IPS-NIHi7 (cell line): Measurements from ENCODE around the gene RABEP2.
"Not testable (repeated sequence)": the region's sequence is repeated elsewhere in the genome, so short reads cannot be mapped to it uniquely, and the experiment has no call there.

ENCODE experiments used
- DNase-seq: peaks from one replicate; pipeline ENCODE4 v3.0.0; 2012; ENCODE audit warnings: mixed read lengths; ENCODE audit errors: extremely low spot score

Gene RABEP2

DNA sequence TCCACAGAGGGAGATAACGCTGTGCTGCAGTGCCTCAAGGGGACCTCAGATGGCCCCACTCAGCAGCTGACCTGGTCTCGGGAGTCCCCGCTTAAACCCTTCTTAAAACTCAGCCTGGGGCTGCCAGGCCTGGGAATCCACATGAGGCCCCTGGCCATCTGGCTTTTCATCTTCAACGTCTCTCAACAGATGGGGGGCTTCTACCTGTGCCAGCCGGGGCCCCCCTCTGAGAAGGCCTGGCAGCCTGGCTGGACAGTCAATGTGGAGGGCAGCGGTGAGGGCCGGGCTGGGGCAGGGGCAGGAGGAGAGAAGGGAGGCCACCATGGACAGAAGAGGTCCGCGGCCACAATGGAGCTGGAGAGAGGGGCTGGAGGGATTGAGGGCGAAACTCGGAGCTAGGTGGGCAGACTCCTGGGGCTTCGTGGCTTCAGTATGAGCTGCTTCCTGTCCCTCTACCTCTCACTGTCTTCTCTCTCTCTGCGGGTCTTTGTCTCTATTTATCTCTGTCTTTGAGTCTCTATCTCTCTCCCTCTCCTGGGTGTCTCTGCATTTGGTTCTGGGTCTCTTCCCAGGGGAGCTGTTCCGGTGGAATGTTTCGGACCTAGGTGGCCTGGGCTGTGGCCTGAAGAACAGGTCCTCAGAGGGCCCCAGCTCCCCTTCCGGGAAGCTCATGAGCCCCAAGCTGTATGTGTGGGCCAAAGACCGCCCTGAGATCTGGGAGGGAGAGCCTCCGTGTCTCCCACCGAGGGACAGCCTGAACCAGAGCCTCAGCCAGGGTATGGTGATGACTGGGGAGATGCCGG is 7.5 kb upstream of the RABEP2 start:
- no peak for DNase-seq

GRCh38 chr16:28931801-28932225 is 6.8 kb upstream of the RABEP2 start, which contains the start of gene CD19:
Gene CD19, plus strand, starts transcription at chr16:28931971. Its CDS starts 30 bp downstream, at chr16:28932001.
- DNase-seq, result no peak

- DNase-seq, result no peak
Observed at GRCh38 chr16:28930652-28931051, 5.6 kb upstream of the RABEP2 start.

GRCh38 chr16:28930203-28930602 is 5.2 kb upstream of the RABEP2 start:
- DNase-seq, result no peak

- DNase-seq, result no peak
Observed at GRCh38 chr16:28927815-28928214, 2.8 kb upstream of the RABEP2 start.

- not testable (repeated sequence) for DNase-seq
Observed at GRCh38 chr16:28926284-28926683, 1.2 kb upstream of the RABEP2 start.

- DNase-seq, result peak; percentile 53
Observed at GRCh38 chr16:28925386-28926228, 569 bp upstream of the RABEP2 start.

- peak; percentile 96 for DNase-seq
Observed at GRCh38 chr16:28924399-28924761, 658 bp downstream of the RABEP2 start.

GRCh38 chr16:28923652-28924398 is 1.2 kb downstream of the RABEP2 start:
- no peak for DNase-seq

GRCh38 chr16:28923231-28923587 is 1.8 kb downstream of the RABEP2 start:
- no peak for DNase-seq

DNA sequence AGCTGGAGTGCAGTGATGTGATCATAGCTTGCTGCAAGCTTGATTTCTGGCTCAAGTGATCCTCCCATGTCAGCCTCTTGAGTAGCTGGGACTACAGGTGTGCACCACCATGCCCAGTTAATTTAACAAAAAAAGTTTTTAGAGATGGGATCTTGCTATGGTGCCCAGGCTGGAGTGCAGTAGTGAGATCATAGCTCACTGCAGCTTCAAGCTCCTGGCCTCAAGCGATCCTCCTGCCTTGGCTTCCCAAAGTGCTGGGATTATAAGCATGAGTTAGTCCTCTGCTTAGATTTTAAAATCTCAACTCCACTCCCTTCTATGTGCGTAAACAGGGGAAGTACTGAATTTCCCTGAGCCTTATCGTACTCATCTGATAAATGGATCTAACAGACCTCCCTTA is 6.3 kb downstream of the RABEP2 start:
- no peak for DNase-seq

GRCh38 chr16:28917095-28917494 is 7.9 kb downstream of the RABEP2 start:
- DNase-seq, result no peak

DNA sequence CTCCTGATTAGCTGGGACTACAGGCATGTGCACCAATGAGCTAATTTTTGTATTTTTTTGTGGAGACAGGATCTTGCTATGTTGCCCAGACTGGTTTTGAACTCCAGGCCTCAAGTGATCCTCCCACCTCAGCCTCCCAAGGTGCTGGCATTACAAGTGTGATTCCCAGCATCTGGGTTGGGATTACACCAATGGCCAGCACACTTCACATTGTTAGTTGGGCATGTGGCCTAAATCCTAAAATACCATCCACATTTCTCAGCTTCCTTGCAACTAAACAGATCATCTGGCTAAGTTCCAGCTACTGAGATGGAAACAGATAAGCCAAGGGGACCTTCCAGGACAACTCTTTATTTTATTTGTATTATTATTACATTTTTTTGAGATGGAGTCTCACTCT is 9.9 kb downstream of the RABEP2 start:
- no peak for DNase-seq

DNA sequence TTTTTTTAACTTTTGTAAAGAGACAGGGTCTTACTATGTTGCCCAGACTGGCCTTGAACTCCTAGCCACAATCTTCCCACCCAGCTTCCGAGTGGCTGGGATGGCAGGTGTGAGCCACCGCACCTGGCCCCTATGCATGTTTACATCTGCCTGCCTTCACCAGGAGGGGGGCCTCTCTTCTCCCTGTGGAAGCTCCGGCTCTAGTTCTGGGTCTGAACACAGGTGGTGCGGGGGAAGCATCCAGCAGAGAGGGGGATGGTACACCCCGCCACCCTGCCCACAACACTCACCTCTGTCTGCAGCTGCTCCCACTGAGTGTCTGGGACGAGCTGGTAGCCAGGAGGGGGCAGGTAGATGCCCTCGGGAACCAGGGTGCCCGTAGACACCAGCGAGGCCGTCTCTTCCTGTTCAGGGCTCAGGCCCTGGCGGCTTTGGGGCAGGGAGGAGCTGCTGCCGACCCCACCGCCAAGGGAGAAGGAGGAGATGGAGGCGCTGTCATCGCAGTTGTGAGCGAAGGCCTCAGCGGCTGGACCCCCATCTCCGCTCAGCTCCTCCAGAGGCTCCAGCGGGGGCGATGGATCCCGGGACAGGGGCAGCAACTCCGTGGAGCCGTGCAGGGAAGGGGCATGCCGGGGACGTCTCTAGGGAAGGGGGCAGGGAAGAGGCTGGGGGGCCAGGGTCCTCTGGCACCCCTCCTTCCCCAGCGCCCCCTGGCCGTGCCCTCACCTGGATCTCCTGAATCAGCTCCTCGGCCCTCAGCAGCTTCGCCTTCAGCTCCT is 10.9 kb downstream of the RABEP2 start:
- no peak for DNase-seq

DNA sequence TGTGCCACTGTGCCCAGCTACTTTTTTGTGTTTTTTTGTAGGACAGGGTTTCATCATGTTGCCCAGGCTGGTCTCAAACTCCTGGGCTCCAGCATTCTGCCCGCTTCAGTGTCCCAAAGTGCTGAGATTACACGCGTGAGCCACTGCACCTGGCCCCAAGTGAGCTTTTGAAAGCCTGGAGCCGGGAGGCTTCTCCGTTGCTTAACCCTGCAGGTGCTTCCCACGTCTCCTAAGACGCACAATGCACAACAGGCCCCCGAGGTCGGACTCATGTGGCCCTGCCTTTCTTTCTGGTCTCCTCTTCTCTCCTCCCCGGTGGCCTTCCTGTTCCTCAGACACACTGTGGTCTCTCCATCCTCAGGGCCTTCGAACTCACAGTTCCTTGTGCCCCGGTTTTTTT is 12.5 kb downstream of the RABEP2 start:
- DNase-seq, result no peak

DNA sequence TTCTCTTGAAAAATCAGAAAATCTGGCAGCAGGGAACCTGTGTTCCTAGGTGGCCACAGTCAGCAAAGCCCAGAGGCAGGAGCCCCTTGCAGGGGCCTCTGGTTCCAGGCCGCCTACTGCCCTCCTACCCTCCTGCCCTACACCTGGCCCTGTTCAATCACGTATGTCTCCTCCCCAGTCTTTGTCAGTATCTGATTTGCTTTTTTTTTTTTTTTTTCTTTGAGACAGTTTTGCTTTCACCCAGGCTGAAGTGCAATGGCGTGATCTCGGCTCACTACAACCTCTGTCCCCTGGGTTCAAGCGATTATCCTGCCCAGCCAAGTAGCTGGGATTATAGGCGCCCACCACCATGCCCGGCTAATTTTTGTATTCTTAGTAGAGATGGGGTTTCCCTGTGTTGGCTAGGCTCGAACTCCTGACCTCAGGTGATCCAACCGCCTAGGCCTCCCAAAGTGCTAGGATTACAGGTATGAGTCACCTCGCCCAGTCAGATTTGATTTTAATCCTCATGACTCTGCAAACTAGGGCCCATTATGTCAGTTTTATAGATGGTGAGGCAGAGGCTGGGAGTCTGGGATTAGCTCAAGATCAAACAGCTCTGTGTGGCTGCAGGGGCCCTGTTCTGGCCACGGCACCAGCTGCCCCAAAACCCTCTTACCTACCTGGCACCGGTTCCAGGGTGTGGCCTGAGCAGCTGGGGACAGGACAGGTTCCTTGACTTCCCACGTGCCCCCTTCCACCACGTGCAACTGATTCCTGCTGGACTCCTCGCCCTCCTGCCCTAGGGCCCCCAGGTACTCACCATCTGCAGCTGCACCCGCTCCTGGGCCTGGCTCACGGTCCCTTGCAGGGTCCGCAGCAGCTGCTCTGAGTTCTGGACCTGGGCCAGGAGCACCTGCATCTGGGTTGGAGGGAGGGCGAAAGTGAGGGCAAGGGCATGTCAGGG is 14.7 kb downstream of the RABEP2 start:
- DNase-seq, result no peak

DNA sequence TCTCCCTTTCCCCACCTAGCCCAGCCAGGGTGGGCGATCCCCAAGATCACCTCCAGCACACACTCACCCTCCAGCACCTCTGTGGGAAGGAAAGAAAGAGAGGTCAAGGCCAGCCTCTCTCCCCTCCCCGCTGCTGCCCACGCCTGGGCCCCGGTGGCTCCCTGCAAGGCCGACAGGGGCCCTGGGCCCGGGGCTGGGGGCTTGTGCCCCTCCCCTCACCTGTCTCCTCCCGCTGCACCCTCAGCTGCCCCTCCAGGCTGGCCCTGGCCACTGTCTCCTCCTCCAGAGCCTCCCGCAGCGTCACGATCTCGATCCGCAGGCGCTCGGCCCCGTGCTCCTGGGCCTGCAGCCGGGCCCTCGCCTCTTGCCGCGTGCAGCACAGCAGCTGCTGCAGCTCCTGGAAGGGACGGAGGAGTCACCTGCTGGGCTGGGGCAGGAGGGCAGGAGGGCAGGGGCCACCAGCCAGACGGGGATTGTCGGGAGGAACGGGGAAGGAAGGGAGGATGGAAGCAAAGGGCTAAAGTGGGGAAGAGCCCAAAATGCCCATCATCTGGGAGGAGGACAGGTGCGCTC is 19.2 kb downstream of the RABEP2 start:
- no peak for DNase-seq

- DNase-seq, result no peak
Observed at GRCh38 chr16:28905229-28905754, 19.7 kb downstream of the RABEP2 start.

GRCh38 chr16:28904828-28905227 is 20.2 kb downstream of the RABEP2 start:
- DNase-seq, result no peak

GRCh38 chr16:28904363-28904762 is 20.7 kb downstream of the RABEP2 start:
- DNase-seq, result no peak
